Upper lobe of right lung (tissue), 1 donor: ENCODE measurements around the gene NF1. TPM values are rescaled to one million over a fixed set of nuclear protein-coding genes. Genes with fewer than 3 reads are reported as not detected.
"Not testable (repeated sequence)": the region's sequence is repeated elsewhere in the genome, so short reads cannot be mapped to it uniquely, and the experiment has no call there.

Experiments
- ATAC-seq: fragments of 200-7000 bp; cut with Tn5 transposase; one replicate; pipeline ENCODE4 v1.9.1; 2020; ENCODE audit warnings: mild to moderate bottlenecking, moderate library complexity
- DNase-seq: peaks from one replicate; pipeline ENCODE4 v3.0.0-alpha.2; 2020
- H3K27ac ChIP-seq: fragments of 200-600 bp; one replicate; pipeline ENCODE4 v1.8.0; 2022
- H3K27me3 ChIP-seq: fragments of 200-600 bp; one replicate; pipeline ENCODE4 v1.8.0; 2022; ENCODE audit warnings: mild to moderate bottlenecking
- H3K36me3 ChIP-seq: fragments of 200-600 bp; one replicate; pipeline ENCODE4 v1.8.0; 2022
- H3K4me1 ChIP-seq: fragments of 200-600 bp; one replicate; pipeline ENCODE4 v1.8.0; 2022
- H3K4me3 ChIP-seq: fragments of 200-600 bp; one replicate; pipeline ENCODE4 v1.8.0; 2022; ENCODE audit warnings: mild to moderate bottlenecking
- H3K9me3 ChIP-seq: fragments of 200-600 bp; one replicate; pipeline ENCODE4 v1.8.0; 2022
- intact Hi-C: fragments of 100-400 bp; cut with DNase I; formaldehyde crosslinking; loops from one replicate; pipeline ENCODE4 v1.11.0; 2022
- total RNA-seq: library from RNA; stranded (reverse); fragmentation: NEBNext Ultra II Directional; extraction: Animal tissue kit (Norgen Biotek cat#: 25700); gene quantifications from one replicate; pipeline ENCODE4 v1.2.1, GENCODE V29; 2021
- TF ChIP-seq, protein P1 (sequence below): fragments of 200-600 bp; IDR thresholded peaks from one replicate; pipeline ENCODE4 v1.8.0; 2022; ENCODE audit warnings: antibody characterized with exemption
- donor health status: DM: no; HTN: yes; CAD: no; lungs with severe emphysema.

NF1 gene
- total RNA-seq, 1 donor from 2014 or later: 61.6 TPM

- H3K9me3 ChIP-seq: no peaks in the 10 kb centered on the region
- H3K4me1 ChIP-seq: no peaks in the 10 kb centered on the region
- TF ChIP-seq, protein P1, sequence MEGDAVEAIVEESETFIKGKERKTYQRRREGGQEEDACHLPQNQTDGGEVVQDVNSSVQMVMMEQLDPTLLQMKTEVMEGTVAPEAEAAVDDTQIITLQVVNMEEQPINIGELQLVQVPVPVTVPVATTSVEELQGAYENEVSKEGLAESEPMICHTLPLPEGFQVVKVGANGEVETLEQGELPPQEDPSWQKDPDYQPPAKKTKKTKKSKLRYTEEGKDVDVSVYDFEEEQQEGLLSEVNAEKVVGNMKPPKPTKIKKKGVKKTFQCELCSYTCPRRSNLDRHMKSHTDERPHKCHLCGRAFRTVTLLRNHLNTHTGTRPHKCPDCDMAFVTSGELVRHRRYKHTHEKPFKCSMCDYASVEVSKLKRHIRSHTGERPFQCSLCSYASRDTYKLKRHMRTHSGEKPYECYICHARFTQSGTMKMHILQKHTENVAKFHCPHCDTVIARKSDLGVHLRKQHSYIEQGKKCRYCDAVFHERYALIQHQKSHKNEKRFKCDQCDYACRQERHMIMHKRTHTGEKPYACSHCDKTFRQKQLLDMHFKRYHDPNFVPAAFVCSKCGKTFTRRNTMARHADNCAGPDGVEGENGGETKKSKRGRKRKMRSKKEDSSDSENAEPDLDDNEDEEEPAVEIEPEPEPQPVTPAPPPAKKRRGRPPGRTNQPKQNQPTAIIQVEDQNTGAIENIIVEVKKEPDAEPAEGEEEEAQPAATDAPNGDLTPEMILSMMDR: no peak
- H3K27me3 ChIP-seq: no peaks in the 10 kb centered on the region
- H3K36me3 ChIP-seq: peaks cover 19% of the 10 kb centered on the region
- no peak overlapping the region for H3K4me3 ChIP-seq
- ATAC-seq: no peak
- intact Hi-C loops: no loop called here
- no peak overlapping the region for H3K27ac ChIP-seq
- no peak for DNase-seq
Measured at GRCh38 chr17:31256936-31257335, 162.2 kb downstream of the NF1 start.

DNA sequence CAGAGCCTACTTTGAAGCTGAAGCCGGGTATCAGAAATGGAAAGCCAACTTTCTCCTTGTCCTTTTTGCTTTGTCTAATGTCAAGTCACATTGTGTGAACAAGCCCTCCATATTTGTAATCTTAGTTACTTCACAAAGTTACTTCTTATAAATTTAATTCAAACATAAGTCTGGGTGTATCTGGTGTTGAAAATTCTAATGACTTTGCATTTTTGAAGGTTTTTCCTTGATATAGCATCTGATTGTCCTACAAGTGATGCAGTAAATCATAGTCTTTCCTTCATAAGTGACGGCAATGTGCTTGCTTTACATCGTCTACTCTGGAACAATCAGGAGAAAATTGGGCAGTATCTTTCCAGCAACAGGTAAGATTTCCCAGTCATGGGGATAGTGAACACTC is 165.4 kb downstream of the NF1 start:
- Histone ChIP-seq H3K4me3 (no peak overlapping the region), H3K27me3 (no peaks in the 10 kb centered on the region), H3K27ac (no peak overlapping the region), H3K36me3 (peaks cover 28% of the 10 kb centered on the region), H3K9me3 (no peaks in the 10 kb centered on the region), H3K4me1 (no peaks in the 10 kb centered on the region)
- intact Hi-C loops: no loop called here
- TF ChIP-seq, protein P1: no peak
- ATAC-seq: no peak
- no peak for DNase-seq

GRCh38 chr17:31261601-31262000 is 166.8 kb downstream of the NF1 start:
- no peaks in the 10 kb centered on the region for H3K27me3 ChIP-seq
- H3K9me3 ChIP-seq: no peaks in the 10 kb centered on the region
- no peak for ATAC-seq
- DNase-seq: no peak
- intact Hi-C loops: no loop called here
- TF ChIP-seq, protein P1: no peak
- no peak overlapping the region for H3K4me3 ChIP-seq
- H3K36me3 ChIP-seq: peaks cover 39% of the 10 kb centered on the region
- H3K4me1 ChIP-seq: no peaks in the 10 kb centered on the region
- no peak overlapping the region for H3K27ac ChIP-seq

- H3K27ac ChIP-seq, ATAC-seq, DNase-seq, H3K4me1 ChIP-seq, H3K4me3 ChIP-seq, H3K27me3 ChIP-seq, intact Hi-C loops, H3K9me3 ChIP-seq: not testable (repeated sequence)
- peaks cover 39% of the 10 kb centered on the region for H3K36me3 ChIP-seq
Measured at GRCh38 chr17:31262923-31263322, 168.1 kb downstream of the NF1 start.

- Histone ChIP-seq H3K27me3 (no peaks in the 10 kb centered on the region), H3K36me3 (peaks cover 28% of the 10 kb centered on the region), H3K9me3 (no peaks in the 10 kb centered on the region), H3K4me3 (no peak overlapping the region), H3K4me1 (peaks cover 6% of the 10 kb centered on the region), H3K27ac (no peak overlapping the region)
- no peak for ATAC-seq
- DNase-seq: no peak
- TF ChIP-seq, protein P1: peak; percentile 22
- intact Hi-C loops: no loop called here
Measured at GRCh38 chr17:31266042-31266441, 171.3 kb downstream of the NF1 start.

GRCh38 chr17:31269036-31269577 is 174.3 kb downstream of the NF1 start:
- intact Hi-C loops: no loop called here
- Histone ChIP-seq H3K4me1 (peaks cover 13% of the 10 kb centered on the region), H3K27me3 (no peaks in the 10 kb centered on the region), H3K36me3 (peaks cover 24% of the 10 kb centered on the region), H3K27ac (peak overlapping the region; percentile 21), H3K4me3 (no peak overlapping the region), H3K9me3 (no peaks in the 10 kb centered on the region)
- DNase-seq (no peak), ATAC-seq (no peak)
- TF ChIP-seq, protein P1: no peak
